ENCODE data around the gene LTF. TPM values are rescaled to one million over a fixed set of nuclear protein-coding genes. Genes with fewer than 3 reads are reported as not detected.
"Not testable (repeated sequence)": the region's sequence is repeated elsewhere in the genome, so short reads cannot be mapped to it uniquely, and the experiment has no call there.

LTF gene
- polyA plus RNA-seq, 10 donors: 1.2 to 3.9 (median 1.9) TPM

DNA sequence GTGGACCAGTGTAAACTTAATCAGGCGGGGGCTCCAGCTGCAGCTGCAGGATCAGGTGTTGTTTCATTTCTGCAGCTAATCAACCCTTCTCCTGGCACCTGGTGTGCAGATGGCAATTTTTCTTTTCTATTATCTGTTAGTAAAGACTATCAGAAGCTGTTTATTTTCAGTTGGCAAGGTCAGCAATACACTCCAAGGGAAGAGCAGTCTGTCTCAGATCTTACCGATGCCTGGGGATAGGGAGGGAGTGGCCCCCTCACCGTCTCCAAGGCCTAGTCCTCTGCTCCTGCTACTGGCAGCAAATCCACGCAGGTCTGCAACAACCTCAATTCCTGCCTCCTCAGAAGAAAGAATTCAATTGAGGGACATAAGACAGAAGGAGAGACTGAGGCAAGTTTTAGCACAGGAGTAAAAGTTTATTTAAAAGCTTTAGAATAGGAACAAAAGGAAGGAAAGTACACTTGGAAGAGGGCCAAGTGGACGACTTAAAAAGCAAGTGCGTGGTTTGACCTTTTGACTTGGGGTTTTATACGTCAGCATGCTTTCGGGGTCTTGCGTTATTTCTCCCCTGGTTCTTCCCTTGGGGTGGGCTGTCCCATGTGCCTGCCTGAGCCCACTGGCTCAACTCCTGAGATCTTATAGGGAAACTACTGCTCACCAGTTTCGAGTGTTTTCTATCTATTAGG lies 48.4 kb downstream of the LTF start:
- DNase-seq: no peak

DNA sequence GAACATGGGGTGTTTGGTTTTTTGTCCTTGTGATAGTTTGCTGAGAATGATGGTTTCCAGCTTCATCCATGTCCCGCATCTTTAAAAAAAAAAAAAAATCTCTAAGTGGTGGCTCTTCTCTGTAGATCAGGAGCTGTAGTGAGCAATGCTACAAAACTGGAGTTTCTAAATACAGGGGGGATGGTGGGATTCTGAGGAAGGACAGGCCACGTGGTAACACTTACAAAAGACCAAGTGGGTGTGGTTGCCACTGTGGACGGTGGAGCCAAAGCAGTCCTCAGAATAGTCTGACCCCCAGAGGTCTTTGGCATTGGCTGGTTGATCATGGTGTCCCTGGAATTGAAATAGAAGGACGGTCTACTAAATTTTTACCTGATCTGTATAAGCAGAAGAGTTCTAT lies 50.0 kb downstream of the LTF start:
- DNase-seq: no peak

DNA sequence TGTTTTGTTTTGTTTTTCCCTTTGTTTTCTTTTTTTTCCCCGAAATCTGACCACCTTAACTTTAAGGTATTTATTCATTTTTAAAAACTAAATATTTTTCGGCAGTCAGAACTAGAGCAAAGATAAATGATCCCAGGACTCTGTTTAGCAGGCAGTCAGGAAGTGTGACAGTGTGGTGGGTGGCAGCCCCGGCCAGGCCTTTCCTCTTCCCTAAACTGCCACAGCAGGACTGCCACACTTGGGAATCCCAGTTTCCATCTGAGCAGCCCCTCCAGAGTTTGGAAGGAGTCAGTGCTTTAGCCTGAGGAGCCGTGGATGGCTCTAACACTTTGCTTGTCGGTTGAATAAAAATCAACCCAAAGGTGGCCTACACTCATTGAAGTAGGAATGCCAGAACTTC lies 50.8 kb downstream of the LTF start:
- no peak for DNase-seq

DNA sequence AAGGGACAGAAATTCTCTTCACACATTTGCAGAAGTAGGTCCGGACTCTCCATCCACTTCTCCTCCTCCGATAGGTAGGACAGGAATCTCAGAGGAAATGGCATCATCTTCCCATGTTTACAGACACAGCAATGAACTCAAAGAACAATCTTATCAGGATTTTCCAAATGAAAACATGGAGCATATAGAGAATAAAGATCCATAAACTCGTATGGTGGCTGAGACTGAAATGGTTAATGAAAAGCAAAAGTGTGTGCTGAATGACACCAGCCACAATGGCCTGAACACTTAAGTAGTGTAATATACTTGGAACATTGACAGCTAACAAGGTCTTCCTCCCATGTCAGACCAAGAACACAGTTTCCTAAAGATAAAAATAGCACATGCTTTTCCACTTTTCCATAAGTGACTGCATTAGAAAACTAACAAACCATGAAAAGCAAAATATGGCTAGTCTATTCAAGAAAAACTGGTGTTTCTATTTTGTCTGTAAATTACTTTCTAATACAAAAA lies 51.9 kb downstream of the LTF start:
- DNase-seq: peak in 1 of 3 donors; percentile 11

DNA sequence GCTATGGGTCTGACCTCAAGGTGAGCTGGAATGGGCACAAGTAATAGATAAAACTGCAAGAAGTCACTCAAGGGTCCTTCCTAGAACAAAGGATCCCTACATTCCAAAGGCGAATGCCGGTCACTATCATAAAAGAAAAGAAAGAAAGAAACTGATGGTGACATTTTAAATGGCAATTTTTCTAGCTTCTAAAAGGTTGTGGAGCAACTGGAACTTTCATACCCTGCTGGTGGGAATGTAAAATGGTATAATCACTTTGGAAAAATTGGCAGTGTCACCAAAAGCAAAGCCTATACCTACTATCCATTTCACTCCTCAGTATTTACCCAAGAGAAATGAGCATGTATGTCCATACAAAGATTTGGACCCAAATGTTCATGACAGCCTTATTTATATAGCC lies 53.4 kb downstream of the LTF start:
- DNase-seq: no peak

DNA sequence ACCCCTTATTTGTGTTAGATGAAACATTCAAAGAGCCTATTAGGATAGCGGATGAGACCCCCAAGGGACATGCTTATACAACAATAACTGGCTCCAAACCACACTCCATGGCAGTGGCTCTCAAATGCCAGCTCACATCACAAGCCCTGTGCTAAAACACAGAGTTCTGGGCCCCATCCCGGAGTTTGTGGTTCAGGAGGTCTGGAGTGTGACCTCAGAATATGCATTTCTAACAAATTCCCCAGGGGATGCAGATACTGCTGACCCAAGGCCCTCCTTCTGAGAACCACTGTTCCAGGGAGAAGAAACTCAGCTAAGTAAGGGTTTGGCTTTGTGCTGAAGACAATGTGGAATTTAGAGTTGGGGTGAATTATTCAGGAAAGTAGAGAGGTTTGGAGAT lies 54.0 kb downstream of the LTF start:
- DNase-seq: no peak

DNA sequence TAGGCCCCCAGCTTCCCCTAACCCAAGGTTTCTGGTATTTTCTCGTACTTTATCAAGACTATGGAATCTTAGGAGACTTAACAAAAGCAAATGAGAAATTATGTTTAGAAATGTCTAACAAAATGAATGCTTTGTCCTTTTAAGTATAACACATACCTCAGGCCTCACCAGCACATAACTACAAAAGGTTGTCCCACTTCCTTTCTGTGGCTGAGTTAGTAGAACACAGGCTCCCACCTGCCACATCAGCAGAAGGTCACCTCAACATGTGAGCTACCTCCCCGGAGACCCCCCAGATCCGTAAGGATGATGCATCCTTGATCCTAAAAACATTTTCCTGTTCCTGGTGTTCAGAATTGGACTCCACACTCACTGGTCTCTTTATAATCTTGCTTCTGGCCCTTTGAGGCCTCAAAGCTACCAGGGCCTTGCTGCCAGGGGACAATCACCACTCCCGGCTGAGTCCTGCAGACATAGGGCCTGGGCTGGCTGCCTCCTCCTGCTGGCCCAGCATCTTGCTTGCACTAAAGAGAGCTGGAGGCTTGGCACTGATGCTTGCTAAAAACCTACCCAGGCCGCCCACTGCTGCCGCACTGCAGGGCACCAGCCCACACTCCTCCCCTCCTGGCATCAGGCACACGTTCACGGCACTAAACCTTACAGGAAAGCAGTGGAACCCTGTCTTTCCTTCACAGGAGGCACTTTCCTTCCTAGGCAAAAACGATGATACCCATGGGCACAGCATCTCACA lies 54.8 kb downstream of the LTF start:
- DNase-seq: no peak

- DNase-seq: no peak
Measured at GRCh38 chr3:46408853-46409252, 55.9 kb downstream of the LTF start.

GRCh38 chr3:46407970-46408369 lies 56.7 kb downstream of the LTF start:
- DNase-seq: peak; percentile 37 to 57 (median 38)

- peak in 1 of 3 donors; percentile 59 for DNase-seq
Measured at GRCh38 chr3:46406788-46407611, 57.7 kb downstream of the LTF start, which contains the start of the genes CCR5AS and CCRL2. Gene CCR5AS, minus strand, starts transcription at chr3:46407066. Gene CCRL2, plus strand, starts transcription at chr3:46407259. Its CDS starts 821 bp downstream, at chr3:46408080.

DNA sequence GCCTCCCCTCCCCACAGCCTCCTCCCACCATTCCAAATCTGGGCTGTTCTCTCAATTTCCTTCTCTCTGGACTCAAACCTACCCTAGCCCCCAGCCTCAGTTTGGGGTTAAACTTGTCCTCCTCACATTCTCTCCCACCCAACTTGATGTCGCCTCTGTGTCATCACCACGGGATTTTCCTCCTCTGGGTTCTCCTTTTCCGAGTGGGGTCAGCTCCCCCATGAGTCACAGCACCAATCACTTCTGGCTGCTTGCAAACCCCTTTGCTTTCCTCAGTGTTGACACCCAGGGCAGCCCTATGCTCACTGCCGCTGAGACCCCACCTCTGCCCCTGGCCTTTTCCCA lies 58.3 kb downstream of the LTF start:
- peak in 1 of 3 donors; percentile 33 for DNase-seq

- DNase-seq: peak in 1 of 3 donors; percentile 40
Measured at GRCh38 chr3:46405301-46406019, 59.2 kb downstream of the LTF start.

DNA sequence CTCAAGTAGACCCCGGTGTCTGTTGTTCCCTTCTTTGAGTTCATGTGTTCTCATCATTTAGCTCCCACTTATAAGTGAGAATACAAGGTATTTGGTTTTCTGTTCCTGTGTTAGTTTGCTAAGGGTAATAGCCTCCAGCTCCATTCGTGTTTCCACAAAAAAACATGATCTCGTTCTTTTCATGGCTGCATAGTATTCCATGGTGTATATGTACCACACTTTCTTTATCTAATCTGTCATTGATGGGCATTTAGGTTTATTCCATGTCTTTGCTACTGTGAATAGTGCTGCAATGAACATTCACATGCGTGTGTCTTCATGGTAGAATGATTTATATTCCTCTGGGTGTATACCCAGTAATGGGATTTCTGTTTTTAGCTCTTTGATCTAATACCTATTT lies 61.8 kb downstream of the LTF start:
- DNase-seq: not testable (repeated sequence)

DNA sequence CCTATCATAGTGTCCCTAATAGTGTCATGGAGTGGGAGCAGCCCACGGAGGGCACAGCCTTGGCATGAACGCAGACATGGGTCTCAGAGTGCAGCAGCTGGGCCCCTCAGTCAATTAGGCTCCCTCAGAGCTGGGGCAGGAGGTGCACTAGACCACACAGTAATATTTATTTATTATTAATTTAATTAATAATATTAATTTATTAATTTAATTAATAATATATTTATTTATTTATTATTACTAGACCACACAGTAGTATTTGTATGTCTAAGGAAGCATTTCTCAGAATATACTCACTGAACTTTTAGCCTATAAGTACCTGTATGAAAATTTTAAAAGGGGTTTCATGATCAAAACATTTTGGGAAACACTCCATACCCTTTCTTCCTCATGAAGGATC lies 63.1 kb downstream of the LTF start:
- no peak for DNase-seq

GRCh38 chr3:46400846-46401245 lies 63.9 kb downstream of the LTF start:
- no peak for DNase-seq

DNA sequence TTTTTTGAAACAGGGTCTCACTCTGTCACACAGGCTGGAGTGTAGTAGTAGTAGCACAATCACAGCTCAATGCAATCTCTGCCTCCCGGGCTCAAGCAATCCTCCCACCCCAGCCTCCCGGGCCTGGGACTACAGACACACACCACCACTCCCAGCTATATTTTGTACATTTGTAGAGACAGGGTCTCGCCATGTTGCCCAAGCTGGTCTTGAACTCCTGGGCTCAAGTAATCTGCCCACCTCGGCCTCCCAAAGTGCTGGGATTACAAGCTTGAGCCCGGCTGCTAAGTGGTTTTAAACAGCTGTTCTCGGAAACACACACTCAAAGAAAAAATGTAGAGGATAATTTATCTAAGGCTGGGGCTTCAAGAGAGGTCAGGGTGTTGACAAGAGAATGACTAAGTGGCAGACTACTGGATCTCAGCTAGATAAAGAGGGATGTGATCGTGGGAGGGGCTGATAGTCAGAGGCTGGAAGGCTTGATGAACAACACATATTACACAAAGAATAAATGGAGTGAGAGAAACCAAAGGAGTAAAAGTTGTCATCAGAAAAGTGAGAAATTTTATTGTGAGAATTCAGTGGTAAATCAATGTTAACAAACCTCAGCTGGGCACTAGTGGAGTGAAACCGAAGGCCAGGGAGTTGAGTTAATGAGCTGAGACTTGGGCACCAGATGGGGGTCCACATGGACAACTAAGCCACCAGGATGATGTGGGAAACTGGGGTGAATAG lies 64.5 kb downstream of the LTF start:
- peak in 1 of 3 donors; percentile 60 for DNase-seq

DNA sequence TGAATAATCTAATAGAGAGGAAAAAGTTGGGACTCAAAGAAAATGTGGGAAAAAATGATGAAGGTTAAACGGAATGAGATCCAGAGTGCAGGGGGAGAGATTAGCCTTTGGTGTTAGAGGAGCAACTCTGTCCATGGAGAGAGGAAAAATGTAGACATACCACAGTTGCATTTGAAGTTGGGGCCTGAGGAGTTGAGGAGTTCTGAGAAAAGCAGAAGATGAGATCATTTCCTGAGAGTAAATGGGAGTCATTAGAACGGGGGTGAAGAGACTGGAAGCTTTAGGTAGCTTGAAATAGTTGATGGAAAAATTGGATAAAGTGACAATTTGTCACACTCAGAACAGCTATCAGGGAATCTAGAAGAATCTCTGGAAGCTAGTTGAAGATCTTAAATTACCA lies 65.1 kb downstream of the LTF start:
- no peak for DNase-seq

DNA sequence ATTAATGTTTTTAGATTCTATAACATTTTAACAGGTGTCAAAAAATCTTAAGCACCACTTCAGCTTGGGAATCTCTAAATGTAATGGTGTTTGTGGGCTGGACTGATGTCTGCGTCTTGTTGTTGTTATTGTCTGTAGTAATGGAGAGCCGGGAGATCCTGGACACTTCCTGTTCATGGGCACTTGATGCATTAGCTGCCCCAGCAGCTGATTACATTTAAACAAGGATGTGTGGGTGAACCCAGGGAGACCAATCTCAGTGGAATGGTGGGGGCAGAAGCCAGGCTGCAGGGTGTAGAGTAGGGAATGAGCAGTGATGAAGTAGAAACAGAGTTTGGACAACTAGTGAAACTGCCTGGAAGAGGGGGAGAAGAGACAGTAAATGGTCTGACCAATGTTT lies 65.6 kb downstream of the LTF start:
- no peak for DNase-seq

GRCh38 chr3:46398186-46398955 lies 66.3 kb downstream of the LTF start:
- no peak for DNase-seq

GRCh38 chr3:46397111-46397510 lies 67.6 kb downstream of the LTF start:
- no peak for DNase-seq
